HEK293 (cell line): Measurements from ENCODE around the gene RAPGEF5.
A peak's percentile ranks its signal among the peaks of the same experiment; 100 is the strongest.

ENCODE experiments used
- GLI4 ChIP-seq: fragments of 450-650 bp; formaldehyde crosslinking; IDR thresholded peaks from 2 replicates; pipeline ENCODE4 v1.5.1; 2016; ENCODE audit warnings: missing biosample characterization, missing genetic modification characterization
- GLIS1 ChIP-seq: fragments of 450-650 bp; formaldehyde crosslinking; IDR thresholded peaks from 2 replicates; pipeline ENCODE4 v1.5.1; 2016; ENCODE audit warnings: missing biosample characterization, missing genetic modification characterization
- SCRT1 ChIP-seq: fragments of 450-650 bp; formaldehyde crosslinking; IDR thresholded peaks from 2 replicates; pipeline ENCODE4 v1.5.1; 2016; ENCODE audit warnings: missing biosample characterization, missing genetic modification characterization, borderline replicate concordance
- TSHZ1 ChIP-seq: fragments of 450-650 bp; formaldehyde crosslinking; IDR thresholded peaks from 2 replicates; pipeline ENCODE4 v1.5.1; 2016; ENCODE audit warnings: missing biosample characterization, missing genetic modification characterization, borderline replicate concordance
- WT1 ChIP-seq: fragments of 450-650 bp; formaldehyde crosslinking; IDR thresholded peaks from 2 replicates; pipeline ENCODE4 v1.5.1; 2016; ENCODE audit warnings: missing biosample characterization, missing genetic modification characterization
- YY2 ChIP-seq: fragments of 450-650 bp; formaldehyde crosslinking; IDR thresholded peaks from 2 replicates; pipeline ENCODE4 v1.5.1; 2016; ENCODE audit warnings: missing biosample characterization, missing genetic modification characterization
- ZFP37 ChIP-seq: fragments of 450-650 bp; formaldehyde crosslinking; IDR thresholded peaks from 2 replicates; pipeline ENCODE4 v1.5.1; 2016; ENCODE audit warnings: missing biosample characterization, missing genetic modification characterization
- ZFP69B ChIP-seq: fragments of 450-650 bp; formaldehyde crosslinking; IDR thresholded peaks from 2 replicates; pipeline ENCODE4 v1.5.1; 2016; ENCODE audit warnings: missing biosample characterization, missing genetic modification characterization
- ZNF112 ChIP-seq: fragments of 450-650 bp; formaldehyde crosslinking; IDR thresholded peaks from 2 replicates; pipeline ENCODE4 v1.5.0; 2017; ENCODE audit warnings: missing biosample characterization, missing genetic modification characterization
- ZNF121 ChIP-seq: fragments of 450-650 bp; formaldehyde crosslinking; IDR thresholded peaks from 2 replicates; pipeline ENCODE4 v1.5.1; 2016; ENCODE audit warnings: missing biosample characterization, missing genetic modification characterization
- ZNF133 ChIP-seq: fragments of 450-650 bp; formaldehyde crosslinking; IDR thresholded peaks from 2 replicates; pipeline ENCODE4 v1.5.1; 2016; ENCODE audit warnings: missing biosample characterization, missing genetic modification characterization
- ZNF18 ChIP-seq: fragments of 450-650 bp; formaldehyde crosslinking; IDR thresholded peaks from 2 replicates; pipeline ENCODE4 v1.5.1; 2016; ENCODE audit warnings: missing biosample characterization, missing genetic modification characterization
- ZNF221 ChIP-seq: fragments of 450-650 bp; formaldehyde crosslinking; IDR thresholded peaks from 2 replicates; pipeline ENCODE4 v1.5.1; 2017; ENCODE audit warnings: missing biosample characterization, missing genetic modification characterization, borderline replicate concordance
- ZNF366 ChIP-seq: fragments of 450-650 bp; formaldehyde crosslinking; conservative IDR thresholded peaks from 2 replicates; pipeline ENCODE4 v1.5.1; 2016; ENCODE audit warnings: missing biosample characterization, missing genetic modification characterization
- ZNF37A ChIP-seq: fragments of 450-650 bp; IDR thresholded peaks from 2 replicates; pipeline ENCODE4 v1.5.1; 2018; ENCODE audit warnings: missing biosample characterization, missing genetic modification characterization
- ZNF549 ChIP-seq: fragments of 450-650 bp; IDR thresholded peaks from 2 replicates; pipeline ENCODE4 v1.5.1; 2018; ENCODE audit warnings: missing biosample characterization, missing genetic modification characterization, mild to moderate bottlenecking, inconsistent platforms, moderate library complexity
- ZNF560 ChIP-seq: fragments of 450-650 bp; formaldehyde crosslinking; IDR thresholded peaks from 2 replicates; pipeline ENCODE4 v1.5.1; 2017; ENCODE audit warnings: missing biosample characterization, missing genetic modification characterization, borderline replicate concordance
- ZNF571 ChIP-seq: fragments of 450-650 bp; formaldehyde crosslinking; IDR thresholded peaks from 2 replicates; pipeline ENCODE4 v1.5.0; 2017; ENCODE audit warnings: missing biosample characterization, missing genetic modification characterization
- ZNF639 ChIP-seq: fragments of 450-650 bp; formaldehyde crosslinking; IDR thresholded peaks from 2 replicates; pipeline ENCODE4 v1.5.1; 2016; ENCODE audit warnings: missing biosample characterization, missing genetic modification characterization
- ZNF777 ChIP-seq: fragments of 450-650 bp; formaldehyde crosslinking; IDR thresholded peaks from 2 replicates; pipeline ENCODE4 v1.5.1; 2017; ENCODE audit warnings: missing biosample characterization, missing genetic modification characterization, borderline replicate concordance
- ZNF785 ChIP-seq: fragments of 450-650 bp; formaldehyde crosslinking; IDR thresholded peaks from 2 replicates; pipeline ENCODE4 v1.5.1; 2016; ENCODE audit warnings: missing biosample characterization, missing genetic modification characterization
- ZNF791 ChIP-seq: fragments of 450-650 bp; formaldehyde crosslinking; IDR thresholded peaks from 2 replicates; pipeline ENCODE4 v1.5.1; 2016; ENCODE audit warnings: missing biosample characterization, missing genetic modification characterization
- ZSCAN16 ChIP-seq: fragments of 450-650 bp; formaldehyde crosslinking; IDR thresholded peaks from 2 replicates; pipeline ENCODE4 v1.5.1; 2016; ENCODE audit warnings: missing biosample characterization, missing genetic modification characterization
- ZSCAN18 ChIP-seq: fragments of 450-650 bp; formaldehyde crosslinking; IDR thresholded peaks from 2 replicates; pipeline ENCODE4 v1.5.1; 2016; ENCODE audit warnings: missing biosample characterization, missing genetic modification characterization
- ZXDB ChIP-seq: fragments of 450-650 bp; formaldehyde crosslinking; IDR thresholded peaks from 2 replicates; pipeline ENCODE4 v1.5.1; 2016; ENCODE audit warnings: missing biosample characterization, missing genetic modification characterization
- TF ChIP-seq, protein P1 (sequence below): fragments of 450-650 bp; formaldehyde crosslinking; IDR thresholded peaks from 2 replicates; pipeline ENCODE4 v1.5.1; 2016; ENCODE audit warnings: missing biosample characterization, missing genetic modification characterization
- TF ChIP-seq, protein P2 (sequence below): fragments of 450-650 bp; IDR thresholded peaks from 2 replicates; pipeline ENCODE4 v1.5.1; 2018; ENCODE audit warnings: missing biosample characterization, missing genetic modification characterization
- TF ChIP-seq, protein P3 (sequence below): fragments of 450-650 bp; formaldehyde crosslinking; IDR thresholded peaks from 2 replicates; pipeline ENCODE4 v1.5.1; 2016; ENCODE audit warnings: missing biosample characterization, missing genetic modification characterization, low read depth

RAPGEF5 gene

GRCh38 chr7:22082886-22083703 lies 273.9 kb downstream of the RAPGEF5 start (continued):
- TF ChIP-seq ZXDB (tag by site-specific recombination) (0 out of 2 replicates have a peak, but pooled peaks have one; percentile 37), ZNF785 (tag by site-specific recombination) (no peak; the same call in 1 of the 2 replicates), ZFP37 (0 out of 2 replicates have a peak, but pooled peaks have one; percentile 54), GLIS1 (peak; percentile 88), ZNF121 (no peak), TSHZ1 (tag by site-specific recombination) (0 out of 2 replicates have a peak, but pooled peaks have one; percentile 5), ZNF18 (0 out of 2 replicates have a peak, but pooled peaks have one; percentile 10), YY2 (no peak), ZNF571 (tag by site-specific recombination) (no peak), ZNF791 (tag by site-specific recombination) (no peak), WT1 (tag by site-specific recombination) (no peak), ZSCAN18 (tag by site-specific recombination) (no peak), ZNF639 (tag by site-specific recombination) (no peak), ZSCAN16 (tag by site-specific recombination) (0 out of 2 replicates have a peak, but pooled peaks have one; percentile 10), ZNF133 (tag by site-specific recombination) (no peak), ZNF221 (no peak), ZNF549 (tag by site-specific recombination) (no peak), ZNF366 (tag by site-specific recombination) (0 out of 2 replicates have a peak, but pooled peaks have one; percentile 40), ZNF37A (tag by site-specific recombination) (no peak), GLI4 (tag by site-specific recombination) (no peak), ZNF560 (no peak), ZFP69B (no peak), ZNF777 (no peak), ZNF112 (tag by site-specific recombination) (no peak), SCRT1 (tag by site-specific recombination) (no peak)
- TF ChIP-seq, protein P1, sequence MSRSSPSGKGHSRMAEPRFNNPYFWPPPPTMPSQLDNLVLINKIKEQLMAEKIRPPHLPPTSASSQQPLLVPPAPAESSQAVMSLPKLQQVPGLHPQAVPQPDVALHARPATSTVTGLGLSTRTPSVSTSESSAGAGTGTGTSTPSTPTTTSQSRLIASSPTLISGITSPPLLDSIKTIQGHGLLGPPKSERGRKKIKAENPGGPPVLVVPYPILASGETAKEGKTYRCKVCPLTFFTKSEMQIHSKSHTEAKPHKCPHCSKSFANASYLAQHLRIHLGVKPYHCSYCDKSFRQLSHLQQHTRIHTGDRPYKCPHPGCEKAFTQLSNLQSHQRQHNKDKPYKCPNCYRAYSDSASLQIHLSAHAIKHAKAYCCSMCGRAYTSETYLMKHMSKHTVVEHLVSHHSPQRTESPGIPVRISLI (tag by site-specific recombination), result no peak
- TF ChIP-seq, protein P2, sequence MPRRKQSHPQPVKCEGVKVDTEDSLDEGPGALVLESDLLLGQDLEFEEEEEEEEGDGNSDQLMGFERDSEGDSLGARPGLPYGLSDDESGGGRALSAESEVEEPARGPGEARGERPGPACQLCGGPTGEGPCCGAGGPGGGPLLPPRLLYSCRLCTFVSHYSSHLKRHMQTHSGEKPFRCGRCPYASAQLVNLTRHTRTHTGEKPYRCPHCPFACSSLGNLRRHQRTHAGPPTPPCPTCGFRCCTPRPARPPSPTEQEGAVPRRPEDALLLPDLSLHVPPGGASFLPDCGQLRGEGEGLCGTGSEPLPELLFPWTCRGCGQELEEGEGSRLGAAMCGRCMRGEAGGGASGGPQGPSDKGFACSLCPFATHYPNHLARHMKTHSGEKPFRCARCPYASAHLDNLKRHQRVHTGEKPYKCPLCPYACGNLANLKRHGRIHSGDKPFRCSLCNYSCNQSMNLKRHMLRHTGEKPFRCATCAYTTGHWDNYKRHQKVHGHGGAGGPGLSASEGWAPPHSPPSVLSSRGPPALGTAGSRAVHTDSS (tag by site-specific recombination), result no peak
- TF ChIP-seq, protein P3, sequence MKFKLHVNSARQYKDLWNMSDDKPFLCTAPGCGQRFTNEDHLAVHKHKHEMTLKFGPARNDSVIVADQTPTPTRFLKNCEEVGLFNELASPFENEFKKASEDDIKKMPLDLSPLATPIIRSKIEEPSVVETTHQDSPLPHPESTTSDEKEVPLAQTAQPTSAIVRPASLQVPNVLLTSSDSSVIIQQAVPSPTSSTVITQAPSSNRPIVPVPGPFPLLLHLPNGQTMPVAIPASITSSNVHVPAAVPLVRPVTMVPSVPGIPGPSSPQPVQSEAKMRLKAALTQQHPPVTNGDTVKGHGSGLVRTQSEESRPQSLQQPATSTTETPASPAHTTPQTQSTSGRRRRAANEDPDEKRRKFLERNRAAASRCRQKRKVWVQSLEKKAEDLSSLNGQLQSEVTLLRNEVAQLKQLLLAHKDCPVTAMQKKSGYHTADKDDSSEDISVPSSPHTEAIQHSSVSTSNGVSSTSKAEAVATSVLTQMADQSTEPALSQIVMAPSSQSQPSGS, result no peak
